HEK293T (cell line): ENCODE measurements around the gene DCAF11.

ENCODE experiments used
- CTCF ChIA-PET: fragments of 350-600 bp; formaldehyde crosslinking; extraction: SDS; loops from one replicate; lab custom pipeline; 2021; ENCODE audit warnings: antibody characterized with exemption, inconsistent platforms; lab: Yijun Ruan, JAX
- POLR2A ChIA-PET: fragments of 350-600 bp; formaldehyde crosslinking; extraction: SDS; loops from one replicate; lab custom pipeline; 2020; ENCODE audit warnings: antibody characterized with exemption, inconsistent platforms; lab: Yijun Ruan, JAX
- DNase-seq: peaks from one replicate; pipeline ENCODE4 v3.0.0; 2012; ENCODE audit warnings: mixed read lengths; ENCODE audit errors: extremely low spot score
- ARNT ChIP-seq: fragments of 450-650 bp; IDR thresholded peaks from 2 replicates; pipeline ENCODE4 v1.6.1; 2017; ENCODE audit warnings: mild to moderate bottlenecking
- BHLHE40 ChIP-seq: fragments of 450-650 bp; IDR thresholded peaks from 2 replicates; pipeline ENCODE4 v1.6.1; 2016; ENCODE audit warnings: mild to moderate bottlenecking, moderate library complexity, borderline replicate concordance
- CTBP1 ChIP-seq: fragments of 450-650 bp; IDR thresholded peaks from 2 replicates; pipeline ENCODE4 v1.6.1; 2016; ENCODE audit warnings: borderline replicate concordance
- ELF4 ChIP-seq: fragments of 450-650 bp; IDR thresholded peaks from 2 replicates; pipeline ENCODE4 v1.6.1; 2017; ENCODE audit warnings: antibody characterized with exemption
- FOXA1 ChIP-seq: fragments of 450-650 bp; IDR thresholded peaks from 2 replicates; pipeline ENCODE4 v1.6.1; 2016; ENCODE audit warnings: mild to moderate bottlenecking
- FOXK2 ChIP-seq: fragments of 450-650 bp; IDR thresholded peaks from 2 replicates; pipeline ENCODE4 v1.6.1; 2016; ENCODE audit warnings: mild to moderate bottlenecking
- FOXM1 ChIP-seq: fragments of 450-650 bp; IDR thresholded peaks from 2 replicates; pipeline ENCODE4 v1.6.1; 2017; ENCODE audit warnings: mild to moderate bottlenecking, borderline replicate concordance
- HDGF ChIP-seq: fragments of 450-650 bp; IDR thresholded peaks from 2 replicates; pipeline ENCODE4 v1.6.1; 2017; ENCODE audit warnings: antibody characterized with exemption, borderline replicate concordance
- L3MBTL2 ChIP-seq: fragments of 450-650 bp; conservative IDR thresholded peaks from 2 replicates; pipeline ENCODE4 v1.6.1; 2016; ENCODE audit warnings: mild to moderate bottlenecking
- LEF1 ChIP-seq: fragments of 450-650 bp; IDR thresholded peaks from 2 replicates; pipeline ENCODE4 v1.6.1; 2017; ENCODE audit warnings: mild to moderate bottlenecking, borderline replicate concordance
- NFRKB ChIP-seq: fragments of 450-650 bp; IDR thresholded peaks from 2 replicates; pipeline ENCODE4 v1.6.1; 2016; ENCODE audit warnings: mild to moderate bottlenecking, moderate library complexity
- SP1 ChIP-seq: fragments of 450-650 bp; IDR thresholded peaks from 2 replicates; pipeline ENCODE4 v1.6.1; 2017
- SUZ12 ChIP-seq: fragments of 450-650 bp; IDR thresholded peaks from 2 replicates; pipeline ENCODE4 v1.6.1; 2016; ENCODE audit warnings: mild to moderate bottlenecking
- TARDBP ChIP-seq: fragments of 450-650 bp; IDR thresholded peaks from 2 replicates; pipeline ENCODE4 v1.6.1; 2016
- ZNF384 ChIP-seq: fragments of 450-650 bp; IDR thresholded peaks from 2 replicates; pipeline ENCODE4 v1.6.1; 2016
- TF ChIP-seq, protein P1 (sequence below): fragments of 450-650 bp; IDR thresholded peaks from 2 replicates; pipeline ENCODE4 v1.6.1; 2016

DCAF11 gene

DNA sequence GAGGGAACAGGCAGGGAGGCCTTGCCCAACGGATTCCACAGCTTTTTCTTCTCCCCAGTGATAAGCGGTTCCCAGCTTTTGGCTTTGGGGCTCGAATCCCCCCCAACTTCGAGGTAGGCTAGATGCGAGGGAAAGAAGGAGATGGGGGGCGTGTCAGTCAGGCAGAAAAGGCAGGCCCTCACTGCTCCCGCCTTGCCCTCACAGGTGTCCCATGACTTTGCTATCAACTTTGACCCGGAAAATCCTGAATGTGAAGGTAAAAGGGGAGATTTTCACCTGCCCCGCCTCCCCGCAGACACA lies 38.3 kb upstream of the DCAF11 start:
- DNase-seq = no peak
- ChIA-PET POLR2A (interaction anchor here (1.7 kb wide), 1 partner anchor 18 kb away, joined by 6 read pairs; the partner anchor contains the start of gene PCK2), CTCF (no interaction called here)
- TF ChIP-seq SP1 (no peak), TARDBP (no peak), NFRKB (no peak), BHLHE40 (no peak), FOXM1 (no peak), HDGF (no peak), FOXK2 (no peak), ARNT (no peak), LEF1 (no peak), CTBP1 (no peak), ELF4 (no peak), SUZ12 (no peak), FOXA1 (no peak), ZNF384 (no peak), L3MBTL2 (no peak)
- TF ChIP-seq, protein P1, sequence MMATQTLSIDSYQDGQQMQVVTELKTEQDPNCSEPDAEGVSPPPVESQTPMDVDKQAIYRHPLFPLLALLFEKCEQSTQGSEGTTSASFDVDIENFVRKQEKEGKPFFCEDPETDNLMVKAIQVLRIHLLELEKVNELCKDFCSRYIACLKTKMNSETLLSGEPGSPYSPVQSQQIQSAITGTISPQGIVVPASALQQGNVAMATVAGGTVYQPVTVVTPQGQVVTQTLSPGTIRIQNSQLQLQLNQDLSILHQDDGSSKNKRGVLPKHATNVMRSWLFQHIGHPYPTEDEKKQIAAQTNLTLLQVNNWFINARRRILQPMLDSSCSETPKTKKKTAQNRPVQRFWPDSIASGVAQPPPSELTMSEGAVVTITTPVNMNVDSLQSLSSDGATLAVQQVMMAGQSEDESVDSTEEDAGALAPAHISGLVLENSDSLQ = no peak

- DNase-seq = no peak
- CTCF ChIA-PET = interaction anchor here (0.7 kb wide), 1 partner anchor 259 kb away, joined by 3 read pairs; no protein-coding TSS in a partner anchor
- POLR2A ChIA-PET = interaction anchor here (1.7 kb wide), 1 partner anchor 17 kb away, joined by 6 read pairs; the partner anchor contains the start of gene PCK2
- TF ChIP-seq NFRKB (no peak), CTBP1 (no peak), SUZ12 (no peak)
Observed at GRCh38 chr14:24077086-24077485, 37.5 kb upstream of the DCAF11 start.

- ChIA-PET POLR2A (interaction anchor here (6.4 kb wide), 1 partner anchor 16 kb away, joined by 76 read pairs; the partner anchor contains the start of gene PCK2), CTCF (interaction anchor here (1.0 kb wide), 1 partner anchor 19 kb away, joined by 3 read pairs; no protein-coding TSS in a partner anchor)
- no peak for DNase-seq
- no peak for TF ChIP-seq CTBP1
- no peak for TF ChIP-seq BHLHE40
- TF ChIP-seq SUZ12 = no peak
- no peak for TF ChIP-seq ARNT
- TF ChIP-seq ZNF384 = no peak
- no peak for TF ChIP-seq TARDBP
- TF ChIP-seq FOXK2 = no peak
- TF ChIP-seq, protein P1 = no peak
Observed at GRCh38 chr14:24078146-24078545, 36.4 kb upstream of the DCAF11 start.

- CTCF ChIA-PET = interaction anchor here (0.7 to 3.9 kb wide), 5 partner anchors 11 to 268 kb away, joined by 3 to 36 read pairs (median 13); no protein-coding TSS in a partner anchor
- TF ChIP-seq BHLHE40 (no peak), TARDBP (no peak)
- TF ChIP-seq, protein P1 = no peak
- no peak for DNase-seq
- POLR2A ChIA-PET = interaction anchor here (0.8 to 6.4 kb wide), 8 partner anchors 10 to 68 kb away, joined by 3 to 76 read pairs (median 9); partner anchors contain the start of genes CARMIL3, DCAF11, NRL and PCK2
Observed at GRCh38 chr14:24079491-24080141, 35.0 kb upstream of the DCAF11 start.

- POLR2A ChIA-PET = interaction anchor here (0.8 to 6.4 kb wide), 14 partner anchors 8 to 68 kb away, joined by 3 to 76 read pairs (median 6); partner anchors contain the start of genes CARMIL3, DCAF11, EMC9 and NRL
- CTCF ChIA-PET = interaction anchor here (0.6 to 3.9 kb wide), 7 partner anchors 11 to 268 kb away, joined by 3 to 36 read pairs (median 6); partner anchors contain the start of genes DCAF11, IRF9 and NRL
- TF ChIP-seq ARNT (no peak), NFRKB (no peak), FOXM1 (no peak), L3MBTL2 (no peak), CTBP1 (no peak), SUZ12 (no peak), FOXK2 (no peak), SP1 (no peak), LEF1 (no peak), ZNF384 (no peak), ELF4 (no peak), HDGF (no peak), BHLHE40 (no peak), TARDBP (no peak), FOXA1 (no peak)
- TF ChIP-seq, protein P1 = no peak
- no peak for DNase-seq
Observed at GRCh38 chr14:24080142-24080530, 34.4 kb upstream of the DCAF11 start.
